HUES48 (cell line): Measurements from ENCODE around the gene GNAT1.

Source experiments
- H3K27ac ChIP-seq: one replicate; pipeline ENCODE4 v1.7.0; 2013; ENCODE audit warnings: low read depth, low read length, inconsistent platforms
- H3K27me3 ChIP-seq: 2 replicates; pipeline ENCODE4 v1.6.1; 2013; ENCODE audit warnings: mild to moderate bottlenecking, low read length; ENCODE audit not compliant: control insufficient read depth, insufficient read depth
- H3K36me3 ChIP-seq: 2 replicates; pipeline ENCODE4 v1.6.1; 2013; ENCODE audit warnings: low read length; ENCODE audit not compliant: control insufficient read depth, insufficient read depth
- H3K4me1 ChIP-seq: 2 replicates; pipeline ENCODE4 v1.6.1; 2013; ENCODE audit warnings: mild to moderate bottlenecking, low read length; ENCODE audit not compliant: control insufficient read depth, insufficient read depth
- H3K4me3 ChIP-seq: 2 replicates; pipeline ENCODE4 v1.5.1; 2013; ENCODE audit warnings: mild to moderate bottlenecking, low read depth, low read length
- H3K9ac ChIP-seq: 2 replicates; pipeline ENCODE4 v1.6.1; 2013; ENCODE audit warnings: mild to moderate bottlenecking, low read depth, low read length, moderate library complexity
- H3K9me3 ChIP-seq: 2 replicates; pipeline ENCODE4 v1.6.1; 2013; ENCODE audit warnings: low read length; ENCODE audit not compliant: control insufficient read depth, insufficient read depth

GNAT1 gene

GRCh38 chr3:50193746-50194127 is 2.3 kb downstream of the GNAT1 start:
- Histone ChIP-seq H3K9me3 (no peaks in the 10 kb centered on the region), H3K9ac (no peak overlapping the region), H3K36me3 (no peaks in the 10 kb centered on the region), H3K4me1 (peaks cover 6% of the 10 kb centered on the region; the same call in 1 of the 2 replicates), H3K27me3 (peaks cover 9% of the 10 kb centered on the region; the same call in 1 of the 2 replicates), H3K4me3 (no peak overlapping the region), H3K27ac (no peak overlapping the region)

DNA sequence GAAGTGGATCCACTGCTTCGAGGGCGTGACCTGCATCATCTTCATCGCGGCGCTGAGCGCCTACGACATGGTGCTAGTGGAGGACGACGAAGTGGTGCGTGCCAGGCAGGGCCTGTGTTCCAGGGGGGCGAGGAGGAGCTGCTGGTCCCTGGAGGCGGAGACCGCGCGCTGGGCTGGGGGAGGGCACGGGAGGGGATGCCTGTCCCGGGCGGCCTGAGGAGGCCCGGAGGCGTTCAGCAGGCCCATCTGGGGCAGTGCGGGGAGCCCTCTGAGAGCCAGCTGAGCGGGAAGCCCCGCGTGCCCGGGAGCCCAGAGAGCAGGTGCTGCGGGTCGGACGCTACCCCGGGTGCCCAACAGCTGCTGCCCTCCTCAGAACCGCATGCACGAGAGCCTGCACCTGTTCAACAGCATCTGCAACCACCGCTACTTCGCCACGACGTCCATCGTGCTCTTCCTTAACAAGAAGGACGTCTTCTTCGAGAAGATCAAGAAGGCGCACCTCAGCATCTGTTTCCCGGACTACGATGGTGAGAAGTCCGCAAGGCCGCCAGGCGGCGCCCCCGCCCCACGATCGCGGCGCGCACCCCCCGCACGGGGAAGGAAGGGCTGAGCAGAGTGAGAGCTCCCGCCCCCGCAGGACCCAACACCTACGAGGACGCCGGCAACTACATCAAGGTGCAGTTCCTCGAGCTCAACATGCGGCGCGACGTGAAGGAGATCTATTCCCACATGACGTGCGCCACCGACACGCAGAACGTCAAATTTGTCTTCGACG is 2.9 kb downstream of the GNAT1 start:
- Histone ChIP-seq H3K4me3 (no peak overlapping the region), H3K36me3 (no peaks in the 10 kb centered on the region), H3K9me3 (no peaks in the 10 kb centered on the region), H3K9ac (no peak overlapping the region), H3K27me3 (peaks cover 9% of the 10 kb centered on the region; the same call in 1 of the 2 replicates), H3K4me1 (peaks cover 6% of the 10 kb centered on the region; the same call in 1 of the 2 replicates), H3K27ac (no peak overlapping the region)

GRCh38 chr3:50194903-50195500 is 3.6 kb downstream of the GNAT1 start:
- Histone ChIP-seq H3K9ac (no peak overlapping the region), H3K4me1 (peaks cover 6% of the 10 kb centered on the region; the same call in 1 of the 2 replicates), H3K9me3 (no peaks in the 10 kb centered on the region), H3K36me3 (no peaks in the 10 kb centered on the region), H3K27ac (no peak overlapping the region), H3K4me3 (no peak overlapping the region), H3K27me3 (peaks cover 9% of the 10 kb centered on the region; the same call in 1 of the 2 replicates)

- no peak overlapping the region for H3K4me3 ChIP-seq
- H3K36me3 ChIP-seq: no peaks in the 10 kb centered on the region
- H3K27me3 ChIP-seq: peaks cover 9% of the 10 kb centered on the region; the same call in 1 of the 2 replicates
- no peak overlapping the region for H3K9ac ChIP-seq
- no peaks in the 10 kb centered on the region for H3K9me3 ChIP-seq
- H3K4me1 ChIP-seq: peaks cover 6% of the 10 kb centered on the region; the same call in 1 of the 2 replicates
- no peak overlapping the region for H3K27ac ChIP-seq
Observed at GRCh38 chr3:50195501-50196252, 4.3 kb downstream of the GNAT1 start.

- H3K9me3 ChIP-seq: no peaks in the 10 kb centered on the region
- no peak overlapping the region for H3K27ac ChIP-seq
- no peak overlapping the region for H3K9ac ChIP-seq
- no peak overlapping the region for H3K4me3 ChIP-seq
- peaks cover 9% of the 10 kb centered on the region; the same call in 1 of the 2 replicates for H3K27me3 ChIP-seq
- H3K4me1 ChIP-seq: peaks cover 6% of the 10 kb centered on the region; the same call in 1 of the 2 replicates
- no peaks in the 10 kb centered on the region for H3K36me3 ChIP-seq
Observed at GRCh38 chr3:50196253-50196801, 4.9 kb downstream of the GNAT1 start.

- H3K9ac ChIP-seq: no peak overlapping the region
- no peaks in the 10 kb centered on the region for H3K9me3 ChIP-seq
- H3K27me3 ChIP-seq: peaks cover 27% of the 10 kb centered on the region
- no peaks in the 10 kb centered on the region for H3K36me3 ChIP-seq
- no peak overlapping the region for H3K27ac ChIP-seq
- no peak overlapping the region for H3K4me3 ChIP-seq
- peaks cover 4% of the 10 kb centered on the region; the same call in 1 of the 2 replicates for H3K4me1 ChIP-seq
Observed at GRCh38 chr3:50201573-50202315, 10.3 kb downstream of the GNAT1 start.

GRCh38 chr3:50202353-50203112 is 11.1 kb downstream of the GNAT1 start:
- no peak overlapping the region for H3K9ac ChIP-seq
- H3K4me1 ChIP-seq: peaks cover 4% of the 10 kb centered on the region; the same call in 1 of the 2 replicates
- no peak overlapping the region for H3K27ac ChIP-seq
- peaks cover 30% of the 10 kb centered on the region for H3K27me3 ChIP-seq
- H3K4me3 ChIP-seq: no peak overlapping the region
- H3K36me3 ChIP-seq: no peaks in the 10 kb centered on the region
- no peaks in the 10 kb centered on the region for H3K9me3 ChIP-seq

DNA sequence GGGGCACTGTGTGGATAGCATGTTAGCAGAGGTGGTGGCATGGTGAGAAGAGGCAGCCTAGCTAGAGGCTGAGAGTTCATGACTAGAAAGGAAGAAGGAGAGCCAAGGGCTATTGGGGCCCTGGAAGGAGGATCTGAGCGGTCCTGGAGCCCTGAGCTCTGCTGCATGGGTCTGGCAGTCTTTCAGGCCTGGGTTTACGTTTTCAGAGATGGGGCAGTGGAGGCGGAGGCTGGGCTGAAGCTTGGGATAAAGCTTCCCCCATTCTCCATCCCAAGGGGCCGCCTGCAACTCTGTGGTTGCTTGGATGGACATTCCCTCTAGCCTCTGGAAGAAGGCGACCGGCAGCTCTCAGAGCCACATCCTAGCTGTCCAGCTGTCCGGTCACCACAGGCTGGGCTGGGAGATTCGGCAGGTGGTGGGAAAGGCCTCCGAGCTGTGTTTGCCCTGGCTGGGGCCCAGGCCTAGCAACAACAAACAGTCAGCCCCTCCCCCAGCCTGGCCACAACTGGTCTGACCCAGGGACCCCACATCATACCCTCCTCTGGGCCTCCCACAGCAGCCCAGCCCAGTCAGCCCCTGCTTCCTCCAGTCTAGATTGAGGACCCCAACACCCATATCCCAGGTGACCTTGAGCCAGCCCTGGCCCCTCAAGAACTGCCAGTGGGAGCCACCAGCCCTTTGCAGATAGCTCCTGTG is 11.9 kb downstream of the GNAT1 start:
- no peak overlapping the region for H3K4me3 ChIP-seq
- peaks cover 30% of the 10 kb centered on the region for H3K27me3 ChIP-seq

DNA sequence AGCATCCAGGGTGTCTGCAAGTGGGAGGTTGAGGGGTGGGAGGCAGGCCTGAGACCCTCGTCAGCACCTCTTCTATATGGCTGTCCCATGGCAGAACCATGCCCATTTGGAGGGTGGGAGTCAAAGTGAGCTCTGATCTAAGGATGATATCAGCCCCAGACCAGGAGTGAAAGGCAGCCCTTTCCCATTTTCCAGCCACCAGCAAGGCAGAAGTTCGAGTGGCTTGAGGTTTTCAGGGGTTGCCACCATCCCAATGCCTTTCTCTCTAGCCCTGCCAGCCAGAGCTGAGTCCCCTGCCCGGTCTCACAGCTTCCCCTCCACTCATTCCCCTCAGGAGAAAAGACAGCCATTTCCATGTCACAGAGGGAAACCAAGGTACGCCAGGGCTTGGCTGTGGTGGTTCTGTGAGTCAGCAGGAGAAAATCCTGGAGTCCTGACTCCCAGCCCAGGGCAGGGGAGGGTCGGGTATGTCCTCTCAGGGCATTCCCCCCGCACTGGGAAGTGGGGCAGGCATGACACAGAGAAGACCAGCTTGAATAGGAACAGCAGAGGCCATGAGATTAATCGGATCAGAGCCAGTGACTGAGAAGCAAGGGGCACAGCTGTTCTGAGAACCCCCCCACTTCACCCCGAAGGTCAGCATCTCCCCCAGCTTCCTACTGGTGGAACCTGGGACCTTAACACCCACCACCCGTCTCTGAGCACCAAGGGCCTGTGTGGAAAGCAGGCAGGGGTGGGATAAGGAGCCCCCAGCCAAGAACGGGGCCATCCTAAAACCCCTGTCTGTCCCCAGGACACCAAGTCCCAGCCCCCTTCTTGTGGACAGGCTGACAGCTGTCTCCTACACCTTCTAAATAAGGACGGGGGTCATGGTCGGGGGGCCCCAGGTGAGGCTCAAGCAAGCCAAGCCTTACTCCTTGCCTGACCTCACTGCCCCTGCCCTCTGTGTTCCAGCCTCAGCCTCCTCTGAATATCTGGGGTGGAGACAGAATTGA is 12.7 kb downstream of the GNAT1 start:
- no peak overlapping the region for H3K4me3 ChIP-seq
- no peak overlapping the region for H3K9ac ChIP-seq
- peaks cover 30% of the 10 kb centered on the region for H3K27me3 ChIP-seq
- H3K9me3 ChIP-seq: no peaks in the 10 kb centered on the region
- H3K36me3 ChIP-seq: no peaks in the 10 kb centered on the region
- H3K4me1 ChIP-seq: peaks cover 4% of the 10 kb centered on the region; the same call in 1 of the 2 replicates
- H3K27ac ChIP-seq: no peak overlapping the region

More for the DNA sequence above, 11.9 kb downstream of the GNAT1 start:
- Histone ChIP-seq H3K4me1 (peaks cover 4% of the 10 kb centered on the region; the same call in 1 of the 2 replicates), H3K9me3 (no peaks in the 10 kb centered on the region), H3K36me3 (no peaks in the 10 kb centered on the region), H3K9ac (no peak overlapping the region), H3K27ac (no peak overlapping the region)
